HG02678 (cell line): Measurements from ENCODE around the gene SLC7A9.
"Not testable (repeated sequence)": the region's sequence is repeated elsewhere in the genome, so short reads cannot be mapped to it uniquely, and the experiment has no call there.

ENCODE experiments used
- ATAC-seq: cut with Tn5 transposase; IDR thresholded peaks from one replicate; pipeline ENCODE4 v1.9.1; 2021; ENCODE audit warnings: mild to moderate bottlenecking, moderate library complexity; ENCODE audit not compliant: unreplicated experiment

The SLC7A9 gene

DNA sequence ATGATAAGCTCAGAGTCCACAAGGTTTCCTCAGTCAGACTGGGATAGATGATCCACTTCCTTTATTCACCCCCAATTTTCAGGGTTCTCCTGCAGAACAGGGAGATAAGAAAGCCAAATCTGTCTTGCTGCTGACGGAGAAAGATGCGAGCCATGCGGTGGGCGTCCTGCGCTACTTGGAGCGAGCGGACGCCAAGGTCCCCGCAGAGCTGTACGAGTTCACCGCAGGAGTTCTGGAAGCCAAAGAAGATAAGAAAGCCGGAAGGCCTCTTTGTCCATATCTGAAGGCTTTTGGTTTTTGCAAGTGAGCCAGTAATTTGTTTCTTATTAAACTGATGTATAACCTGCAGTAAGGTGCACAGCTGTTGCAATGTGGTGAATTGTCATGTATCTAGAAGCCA lies 66.7 kb downstream of the SLC7A9 start:
- no peak for ATAC-seq

GRCh38 chr19:32800754-32801153 lies 68.8 kb downstream of the SLC7A9 start:
- no peak for ATAC-seq

DNA sequence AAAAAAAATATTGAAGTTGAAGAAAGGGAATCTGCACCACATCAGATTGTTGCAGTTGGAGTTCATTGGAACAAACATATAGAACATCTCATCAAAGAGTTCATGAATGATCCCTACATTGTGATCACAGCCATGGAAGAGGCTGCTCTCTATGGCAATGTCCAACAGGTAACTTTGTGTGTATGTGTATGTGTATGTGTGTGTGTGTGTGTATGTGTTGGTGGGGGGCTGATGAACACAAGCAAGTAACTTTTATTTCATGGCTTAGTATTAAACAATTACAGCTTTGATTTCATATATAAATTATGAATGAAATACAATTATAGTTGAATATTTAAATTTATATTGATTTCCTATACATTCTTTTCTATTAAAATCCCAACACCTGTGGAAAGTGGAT lies 69.4 kb downstream of the SLC7A9 start:
- no peak for ATAC-seq

- no peak for ATAC-seq
Measured at GRCh38 chr19:32798201-32798600, 71.4 kb downstream of the SLC7A9 start.

GRCh38 chr19:32789429-32789828 lies 80.1 kb downstream of the SLC7A9 start:
- no peak for ATAC-seq

- ATAC-seq, result not testable (repeated sequence)
Measured at GRCh38 chr19:32787895-32788294, 81.7 kb downstream of the SLC7A9 start.

DNA sequence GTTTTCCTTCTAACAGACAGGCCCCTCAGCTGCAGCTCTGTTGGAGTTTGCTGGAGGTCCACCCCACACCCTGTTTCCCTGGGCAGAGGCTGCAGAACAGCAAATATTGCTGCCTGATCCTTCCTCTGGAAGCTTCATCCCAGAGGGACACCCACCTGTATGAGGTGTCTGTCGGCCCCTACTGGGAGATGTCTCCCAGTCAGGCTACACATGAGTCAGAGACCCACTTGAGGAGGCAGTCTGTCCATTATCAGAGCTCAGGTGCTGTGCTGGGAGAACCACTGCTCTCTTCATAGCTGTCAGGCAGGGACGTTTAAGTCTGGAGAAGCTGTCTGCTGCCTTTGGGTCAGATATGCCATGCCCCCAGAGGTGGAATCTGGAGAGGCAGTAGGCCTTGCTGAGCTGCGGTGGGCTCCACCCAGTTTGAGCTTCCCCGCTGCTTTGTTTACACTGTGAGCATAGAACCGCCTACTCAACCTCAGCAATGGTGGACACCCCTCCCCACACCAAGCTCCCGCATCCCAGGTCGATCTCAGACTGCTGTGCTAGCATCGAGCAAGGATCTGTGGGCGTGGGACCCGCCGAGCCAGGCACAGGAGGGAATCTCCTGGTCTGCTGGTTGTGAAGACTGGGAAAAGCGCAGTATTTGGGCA lies 82.3 kb downstream of the SLC7A9 start:
- not testable (repeated sequence) for ATAC-seq

DNA sequence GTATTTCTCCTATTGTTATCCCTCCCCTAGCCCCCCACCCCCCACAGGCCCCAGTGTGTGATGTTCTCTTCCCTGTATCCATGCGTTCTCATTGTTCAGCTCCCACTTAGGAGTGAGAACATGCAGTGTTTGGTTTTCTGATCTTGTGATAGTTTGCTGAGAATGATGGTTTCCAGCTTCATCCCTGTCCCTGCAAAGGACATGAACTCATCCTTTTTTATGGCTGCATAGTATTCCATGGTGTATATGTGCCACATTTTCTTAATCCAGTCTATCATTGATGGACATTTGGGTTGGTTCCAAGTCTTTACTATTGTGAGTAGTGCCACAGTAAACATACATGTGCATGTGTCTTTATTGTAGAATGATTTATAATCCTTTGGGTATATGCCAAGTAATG lies 87.5 kb downstream of the SLC7A9 start:
- ATAC-seq, result not testable (repeated sequence)

GRCh38 chr19:32781280-32781679 lies 88.3 kb downstream of the SLC7A9 start:
- no peak for ATAC-seq
